ENCODE results near the gene UBASH3A.
A peak's percentile ranks its signal among the peaks of the same experiment; 100 is the strongest.

Gene UBASH3A, protein sequence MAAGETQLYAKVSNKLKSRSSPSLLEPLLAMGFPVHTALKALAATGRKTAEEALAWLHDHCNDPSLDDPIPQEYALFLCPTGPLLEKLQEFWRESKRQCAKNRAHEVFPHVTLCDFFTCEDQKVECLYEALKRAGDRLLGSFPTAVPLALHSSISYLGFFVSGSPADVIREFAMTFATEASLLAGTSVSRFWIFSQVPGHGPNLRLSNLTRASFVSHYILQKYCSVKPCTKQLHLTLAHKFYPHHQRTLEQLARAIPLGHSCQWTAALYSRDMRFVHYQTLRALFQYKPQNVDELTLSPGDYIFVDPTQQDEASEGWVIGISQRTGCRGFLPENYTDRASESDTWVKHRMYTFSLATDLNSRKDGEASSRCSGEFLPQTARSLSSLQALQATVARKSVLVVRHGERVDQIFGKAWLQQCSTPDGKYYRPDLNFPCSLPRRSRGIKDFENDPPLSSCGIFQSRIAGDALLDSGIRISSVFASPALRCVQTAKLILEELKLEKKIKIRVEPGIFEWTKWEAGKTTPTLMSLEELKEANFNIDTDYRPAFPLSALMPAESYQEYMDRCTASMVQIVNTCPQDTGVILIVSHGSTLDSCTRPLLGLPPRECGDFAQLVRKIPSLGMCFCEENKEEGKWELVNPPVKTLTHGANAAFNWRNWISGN

DNA sequence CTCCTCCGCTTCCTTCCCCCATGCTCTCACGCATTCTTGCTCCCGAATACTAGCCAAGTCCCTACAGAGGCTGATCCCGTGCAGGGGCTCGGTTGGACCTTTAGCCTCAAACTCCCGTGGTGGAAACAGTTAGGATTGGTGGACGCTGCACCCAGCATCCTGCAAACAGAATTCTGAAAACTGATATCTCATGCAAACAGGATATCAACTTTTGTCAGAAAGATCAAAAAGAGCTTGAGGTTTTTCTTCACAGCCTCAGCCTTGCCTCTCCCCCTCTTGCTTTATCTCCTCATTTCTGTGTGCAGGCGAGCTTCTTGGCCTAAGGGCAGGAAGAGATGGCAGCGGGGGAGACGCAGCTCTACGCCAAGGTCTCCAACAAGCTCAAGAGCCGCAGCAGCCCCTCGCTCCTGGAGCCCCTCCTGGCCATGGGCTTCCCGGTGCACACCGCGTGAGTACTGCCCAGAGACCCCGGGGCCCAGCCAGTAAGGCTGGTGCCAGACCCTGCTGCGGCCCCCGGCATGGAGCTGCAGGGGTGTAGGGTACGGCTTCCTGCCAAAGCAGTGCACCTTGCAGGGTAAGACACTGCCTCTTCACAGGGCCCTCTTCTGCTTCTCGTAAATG is at the start of gene UBASH3A:
TSS of gene UBASH3A (plus strand) at position 292 of the 621 bp plus-strand sequence. CDS start at position 336, 44 bp downstream.
- peak; percentile 51 for DNase-seq

DNA sequence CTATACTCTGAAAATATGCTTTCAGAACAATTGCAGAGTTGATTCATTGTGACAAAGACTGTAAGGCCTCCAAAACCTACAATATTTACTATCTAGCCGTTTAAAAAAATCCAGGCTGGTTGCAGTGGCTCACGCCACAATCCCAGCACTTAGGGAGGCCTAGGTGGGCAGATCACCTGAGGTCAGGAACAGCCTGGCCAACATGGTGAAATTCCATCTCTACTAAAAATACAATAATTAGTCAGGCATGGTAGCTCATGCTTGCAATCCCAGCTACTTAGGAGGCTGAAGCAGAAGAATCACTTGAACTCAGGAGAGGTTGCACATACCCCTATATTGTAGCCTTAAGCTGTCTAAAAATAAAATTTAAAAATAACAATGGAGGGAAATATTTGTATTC is 47.7 kb upstream of the UBASH3A start:
- no peak for DNase-seq

DNA sequence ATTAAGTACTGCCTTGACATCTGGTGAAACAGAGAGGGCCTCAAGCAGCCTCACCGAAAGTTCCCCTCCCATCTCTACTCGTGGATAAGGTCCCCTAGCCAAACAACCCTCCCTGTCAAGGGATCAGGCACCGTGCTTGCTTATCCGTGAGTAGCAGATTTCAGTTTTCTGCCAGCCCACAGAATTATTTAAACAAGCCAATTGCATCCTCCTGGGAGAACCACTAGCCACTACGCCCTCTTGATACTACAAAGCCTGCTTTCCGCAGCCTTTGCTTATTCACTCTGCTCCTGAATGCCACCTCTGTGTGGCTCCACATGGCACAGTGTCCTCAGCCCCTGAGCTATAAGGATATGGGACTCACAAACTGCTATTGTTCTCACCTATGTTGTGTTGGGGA is 47.1 kb upstream of the UBASH3A start:
- DNase-seq = no peak

DNA sequence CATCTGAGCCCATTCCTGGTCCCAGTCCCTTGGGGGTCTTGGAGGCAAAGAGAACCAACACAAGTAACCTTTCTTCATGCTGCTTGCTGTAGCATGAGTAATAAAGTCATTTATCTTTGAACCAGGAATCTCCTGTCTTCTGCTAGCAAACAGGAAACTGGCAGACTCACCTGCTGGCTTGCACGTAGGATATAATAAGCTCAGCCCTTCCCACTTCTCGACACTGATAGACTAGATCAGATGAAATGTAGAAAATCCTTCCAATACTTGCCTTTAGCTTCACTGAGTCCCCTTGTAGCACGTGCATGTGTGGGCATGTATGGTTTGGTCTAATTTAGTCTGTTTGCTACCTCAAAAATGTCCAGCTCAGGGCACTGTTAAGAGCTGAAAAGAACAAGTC is 46.4 kb upstream of the UBASH3A start:
- DNase-seq = no peak

DNA sequence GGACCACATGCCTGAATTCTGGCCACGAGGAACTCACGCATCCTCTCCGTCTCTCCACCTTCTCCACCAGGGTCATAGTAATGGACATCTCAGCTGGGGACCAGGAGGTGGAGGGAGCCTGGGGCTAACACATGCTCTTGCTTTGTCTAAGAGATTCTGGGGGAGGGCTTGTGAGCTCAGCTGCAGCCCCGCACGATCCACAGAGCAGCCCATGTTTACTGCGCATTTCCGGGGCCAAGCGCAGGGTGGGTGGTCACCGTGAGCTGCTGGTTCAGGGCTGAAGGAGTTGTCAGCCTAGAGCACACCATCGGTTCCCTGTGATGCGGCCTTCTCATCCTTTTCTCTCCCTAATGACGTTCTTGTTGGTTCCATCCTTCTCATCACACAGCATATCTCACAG is 45.4 kb upstream of the UBASH3A start:
- DNase-seq = no peak

DNA sequence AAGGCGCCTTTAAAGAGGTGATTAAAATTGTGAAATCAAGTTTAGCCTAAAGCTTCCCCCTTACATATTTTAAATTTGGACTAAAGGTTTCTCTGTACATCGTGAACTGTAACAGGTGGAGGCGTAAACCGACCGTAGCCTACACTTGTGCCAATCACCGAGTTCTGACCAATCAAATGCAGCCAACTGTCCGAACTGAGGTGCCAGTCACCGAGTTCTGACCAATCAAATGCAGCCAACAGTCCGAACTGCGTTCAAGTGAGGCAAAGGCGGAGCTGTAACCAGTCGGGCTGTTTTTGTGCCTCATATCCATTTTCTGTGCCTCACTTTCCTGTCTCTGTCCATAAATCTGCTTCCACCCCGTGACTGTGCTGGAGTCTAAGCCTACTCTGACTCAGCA is 44.8 kb upstream of the UBASH3A start:
- DNase-seq = no peak

DNA sequence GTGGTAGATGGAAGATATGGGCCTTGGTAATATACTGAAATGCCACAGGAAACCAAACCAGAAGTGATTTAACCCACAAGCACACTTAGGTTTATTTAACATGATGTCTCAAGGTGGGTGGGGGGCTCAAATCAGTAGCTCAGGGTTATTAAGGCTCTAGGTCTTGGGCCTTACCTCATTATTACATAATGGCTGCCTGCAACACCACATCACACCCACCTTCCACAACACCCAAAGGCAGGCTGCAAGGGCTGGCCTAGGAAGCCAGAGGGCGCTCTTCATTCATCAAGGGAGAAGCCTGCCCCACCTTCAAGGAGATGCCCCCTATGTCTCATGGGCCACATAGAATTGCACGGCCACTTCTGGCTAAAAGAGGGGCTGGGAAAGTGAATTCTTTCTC is 43.4 kb upstream of the UBASH3A start:
- DNase-seq = no peak

DNA sequence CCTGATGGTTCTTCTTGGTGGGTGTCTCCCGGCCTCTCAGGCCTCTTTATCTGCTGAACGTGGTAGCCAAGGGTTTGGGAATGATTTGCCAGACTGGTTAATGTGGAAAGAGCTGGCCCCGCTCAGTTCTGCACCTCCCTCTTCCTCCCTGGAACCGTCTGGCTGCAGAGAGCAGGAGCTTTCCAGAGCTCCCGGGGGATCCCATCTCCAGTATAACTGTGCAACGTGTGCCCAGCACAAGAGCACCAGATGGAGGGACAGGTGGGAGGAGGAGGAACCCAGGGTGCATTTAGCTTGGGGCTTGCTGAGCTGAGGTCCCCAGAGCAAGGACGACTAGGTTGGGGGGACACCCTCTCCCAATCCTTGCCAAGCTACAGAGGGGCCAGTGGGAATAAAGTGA is 42.4 kb upstream of the UBASH3A start:
- DNase-seq = no peak

DNA sequence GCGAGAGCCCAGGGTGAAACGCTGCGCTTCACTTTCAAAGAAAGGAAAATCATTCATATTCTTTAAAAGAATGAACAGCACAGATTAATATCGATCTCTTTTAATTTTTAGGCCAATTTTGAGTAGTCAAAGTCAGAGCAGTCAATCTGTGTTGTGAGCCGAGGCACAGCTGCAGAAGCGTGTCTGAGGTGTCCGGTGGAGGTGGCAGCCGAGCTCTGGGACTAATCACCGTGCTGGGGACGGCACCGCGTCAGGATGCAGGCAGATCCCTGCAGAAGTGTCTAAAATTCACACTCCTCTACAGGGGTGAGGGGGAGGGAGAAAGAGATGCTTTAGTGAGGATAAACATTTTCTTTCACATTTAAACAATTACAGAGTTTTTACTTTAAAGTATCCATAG is 41.5 kb upstream of the UBASH3A start:
- DNase-seq = no peak

DNA sequence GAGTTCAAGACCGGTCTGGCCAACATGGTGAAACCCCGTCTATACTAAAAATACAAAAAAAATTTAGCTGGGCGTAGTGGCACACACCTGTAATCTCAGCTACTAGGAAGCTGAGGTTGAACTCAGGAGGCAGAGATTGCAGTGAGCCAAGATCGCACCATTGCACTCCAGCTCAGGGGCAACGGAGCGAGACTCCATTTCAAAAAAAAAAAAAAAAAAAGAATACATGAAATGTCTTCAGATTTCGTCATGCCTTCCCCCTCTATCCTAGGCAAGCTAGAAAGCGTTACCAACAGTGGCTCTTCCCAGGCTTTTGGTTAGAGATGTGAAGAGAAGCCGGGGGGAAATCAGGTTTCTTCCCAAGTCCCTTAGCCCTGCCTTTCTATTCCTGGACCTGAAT is 41.0 kb upstream of the UBASH3A start:
- no peak for DNase-seq

DNA sequence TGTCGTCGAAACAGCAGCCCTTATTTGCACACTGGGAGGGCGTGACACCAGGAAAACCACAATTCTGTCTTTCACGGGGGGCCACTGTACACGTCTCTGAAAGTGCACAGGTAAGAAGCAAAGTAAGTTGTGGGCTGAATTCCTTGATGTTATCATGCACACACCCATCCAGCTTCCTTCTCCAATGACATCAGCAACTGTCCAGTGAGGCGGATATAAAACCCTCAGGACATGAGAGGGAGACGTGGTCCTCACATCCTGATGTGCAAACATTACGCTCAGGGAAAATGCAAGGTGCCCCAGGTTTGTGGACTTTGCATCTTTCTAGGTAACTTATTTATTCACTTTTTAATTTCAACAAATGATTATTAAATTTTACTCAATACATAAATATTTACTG is 40.4 kb upstream of the UBASH3A start:
- no peak for DNase-seq

DNA sequence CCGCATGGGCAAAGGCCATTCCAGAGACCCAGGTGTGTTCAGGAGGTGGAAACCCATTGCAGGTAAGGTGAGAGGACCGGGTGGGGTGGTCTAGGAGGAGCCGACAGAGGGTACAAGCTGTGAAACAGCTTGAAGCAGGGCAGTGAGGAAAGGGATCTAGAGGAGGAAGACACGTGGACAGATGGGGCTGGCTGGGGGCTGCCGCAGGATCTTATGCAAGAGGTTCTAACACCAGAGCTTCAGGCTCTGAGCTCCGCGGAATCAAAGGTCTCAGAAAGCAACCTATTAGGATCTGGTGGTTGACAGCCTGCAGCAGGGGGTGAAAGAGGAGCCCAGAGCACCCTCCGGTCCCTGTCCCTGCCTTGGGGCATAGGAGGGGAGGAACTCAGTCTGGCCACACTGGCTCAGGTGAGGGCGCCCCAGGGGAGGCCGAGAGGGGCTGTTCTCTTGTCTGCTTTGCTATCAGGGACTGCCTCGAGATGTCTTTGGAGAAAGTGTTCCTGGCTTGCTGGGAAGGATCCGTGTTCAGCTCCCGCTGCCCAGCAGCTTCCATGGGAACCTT is 39.3 kb upstream of the UBASH3A start:
- no peak for DNase-seq

DNA sequence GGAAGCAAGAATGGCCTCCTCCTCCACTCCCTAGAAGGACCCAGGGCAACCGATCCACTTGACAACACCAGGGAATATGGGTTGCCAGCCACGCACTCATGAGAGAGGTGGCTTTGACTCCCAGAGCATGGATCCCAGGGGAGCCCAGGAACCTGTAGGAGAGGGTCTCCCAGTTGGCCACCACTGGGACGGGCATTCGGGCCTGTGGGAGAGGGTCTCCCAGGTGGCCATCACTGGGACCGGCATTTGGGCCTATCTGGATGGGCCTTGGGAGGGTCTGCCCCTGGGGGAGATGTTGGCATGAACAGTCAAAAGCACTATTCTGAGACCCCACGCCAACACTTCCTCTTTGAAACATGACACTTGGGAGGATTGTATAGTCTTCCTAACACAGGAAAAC is 37.9 kb upstream of the UBASH3A start:
- DNase-seq = no peak

DNA sequence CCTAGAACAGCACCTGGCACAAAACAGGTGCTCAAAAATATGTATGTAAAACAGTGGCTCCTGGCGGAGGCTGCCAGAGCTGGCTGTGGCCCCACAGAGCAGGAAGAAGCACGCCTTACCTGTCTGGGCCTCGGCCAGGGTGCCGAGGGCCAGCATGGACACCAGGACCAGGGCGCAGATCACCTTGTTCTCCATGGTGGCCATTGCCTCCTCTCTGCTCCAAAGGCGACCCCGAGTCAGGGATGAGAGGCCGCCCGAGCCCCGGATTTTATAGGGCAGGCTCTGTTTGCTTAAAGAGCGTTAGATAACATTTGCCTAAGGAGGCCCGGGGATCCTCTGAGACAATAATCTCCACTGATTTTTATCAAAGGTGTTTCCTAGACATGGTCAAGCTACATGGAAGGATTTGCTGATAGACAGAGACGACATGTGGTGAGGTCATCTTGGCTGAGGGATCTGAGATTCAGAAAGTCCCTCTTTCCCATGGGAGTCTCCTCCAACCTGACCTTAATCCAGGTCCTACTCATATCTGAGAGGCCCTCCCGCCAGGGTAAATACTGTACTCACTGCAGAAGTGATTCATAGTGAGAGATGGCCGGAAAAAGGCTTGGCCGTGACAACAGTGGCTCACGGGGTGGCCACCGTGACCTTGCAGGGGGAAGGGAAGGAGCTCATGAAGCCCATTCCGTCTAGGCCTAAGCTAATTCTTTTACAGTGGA is 37.3 kb upstream of the UBASH3A start, which contains the start of gene TFF1:
TSS of gene TFF1 (minus strand) at position 244 of the 719 bp plus-strand sequence. CDS start at position 204, 40 bp downstream.
- no peak for DNase-seq

DNA sequence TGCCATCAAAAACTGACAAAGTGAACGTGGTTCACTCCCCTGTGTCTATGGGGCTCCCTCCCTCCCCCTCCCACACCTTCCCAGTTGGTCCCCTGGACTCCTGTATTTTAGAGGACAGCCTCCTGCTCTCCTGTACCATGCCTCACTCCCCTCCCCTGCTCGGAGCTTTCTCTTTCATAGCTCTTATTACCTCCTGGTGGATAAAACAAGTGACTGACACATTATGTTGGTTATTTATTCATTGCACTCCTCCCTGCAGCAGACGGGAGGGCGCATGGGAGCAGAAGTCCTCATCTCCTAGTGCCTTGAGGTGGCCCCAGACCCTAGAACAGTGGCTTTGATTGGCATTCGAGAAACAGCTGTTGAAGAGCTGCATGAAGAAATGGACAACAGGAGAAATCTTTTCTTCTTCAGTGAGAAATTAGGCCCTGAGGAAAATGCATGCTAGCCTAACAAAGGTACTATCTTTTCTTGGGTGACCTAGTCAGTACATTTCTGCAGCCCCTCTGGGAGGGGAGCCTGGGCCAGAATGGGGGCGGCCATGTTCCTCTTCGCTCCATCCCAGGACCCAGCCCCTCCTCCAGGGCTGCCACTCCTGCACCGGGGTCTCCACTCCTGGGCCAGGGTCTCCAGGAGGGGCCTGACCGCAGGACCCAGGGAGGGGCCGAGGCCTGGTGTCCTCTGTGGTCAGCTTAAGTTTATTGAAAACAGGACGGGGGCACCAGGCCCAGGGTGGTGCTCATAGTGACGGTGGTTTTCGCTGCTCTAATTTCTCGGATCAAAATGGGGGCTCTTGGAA is 36.1 kb upstream of the UBASH3A start:
- no peak for DNase-seq

DNA sequence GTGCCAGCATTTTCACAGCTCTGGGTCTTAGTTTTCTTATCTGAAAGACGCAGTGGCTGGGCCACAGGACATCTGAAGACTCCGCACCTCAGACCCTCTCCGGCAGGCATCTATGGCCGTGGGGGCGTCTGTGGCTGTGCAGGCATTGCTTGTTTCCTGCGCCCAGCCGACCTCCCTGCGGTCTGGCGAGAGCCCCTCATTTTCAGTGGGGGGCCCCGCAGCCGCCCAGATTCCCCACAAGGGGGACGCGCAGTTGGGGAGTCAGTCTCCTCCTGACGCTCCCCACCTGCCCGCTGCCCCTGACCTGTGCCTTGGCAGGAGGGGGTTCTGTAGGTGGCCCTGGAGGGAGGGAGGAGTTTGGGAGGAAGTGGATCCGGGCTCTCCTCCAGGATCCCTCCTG is 33.9 kb upstream of the UBASH3A start:
- DNase-seq = no peak

DNA sequence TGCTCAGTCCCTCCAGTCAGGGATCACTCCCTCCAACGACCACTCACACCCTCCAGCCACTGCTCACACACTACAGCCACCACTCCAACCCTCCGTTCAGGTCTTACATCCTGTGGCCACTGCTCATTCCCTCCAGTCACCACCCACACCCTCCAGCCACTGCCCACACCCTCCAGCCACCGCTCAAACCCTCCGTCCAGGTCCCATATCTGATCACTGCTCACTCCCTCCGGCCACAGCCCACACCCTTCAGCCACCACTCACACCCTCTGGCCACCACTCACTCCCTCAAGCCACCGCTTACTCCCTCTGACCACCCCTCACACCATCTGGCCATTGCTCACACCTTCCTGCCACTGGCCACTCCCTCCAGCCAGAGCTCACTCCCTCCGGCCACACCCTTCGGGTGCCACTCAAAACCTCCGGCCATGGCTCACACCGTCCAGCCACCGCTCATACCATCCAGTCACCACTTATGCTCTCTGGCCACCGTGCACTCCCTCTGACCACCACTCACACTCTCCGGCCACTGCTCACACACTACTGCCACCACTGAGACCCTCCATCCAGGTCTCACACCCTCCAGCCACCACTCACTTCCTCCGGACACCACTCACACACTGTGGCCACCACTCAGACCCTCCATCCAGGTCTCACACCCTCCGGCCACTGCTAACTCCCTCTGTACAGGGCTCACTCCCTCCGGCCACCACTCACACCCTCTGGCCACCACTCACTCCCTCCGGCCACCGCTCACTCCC is 32.6 kb upstream of the UBASH3A start:
- DNase-seq = no peak

DNA sequence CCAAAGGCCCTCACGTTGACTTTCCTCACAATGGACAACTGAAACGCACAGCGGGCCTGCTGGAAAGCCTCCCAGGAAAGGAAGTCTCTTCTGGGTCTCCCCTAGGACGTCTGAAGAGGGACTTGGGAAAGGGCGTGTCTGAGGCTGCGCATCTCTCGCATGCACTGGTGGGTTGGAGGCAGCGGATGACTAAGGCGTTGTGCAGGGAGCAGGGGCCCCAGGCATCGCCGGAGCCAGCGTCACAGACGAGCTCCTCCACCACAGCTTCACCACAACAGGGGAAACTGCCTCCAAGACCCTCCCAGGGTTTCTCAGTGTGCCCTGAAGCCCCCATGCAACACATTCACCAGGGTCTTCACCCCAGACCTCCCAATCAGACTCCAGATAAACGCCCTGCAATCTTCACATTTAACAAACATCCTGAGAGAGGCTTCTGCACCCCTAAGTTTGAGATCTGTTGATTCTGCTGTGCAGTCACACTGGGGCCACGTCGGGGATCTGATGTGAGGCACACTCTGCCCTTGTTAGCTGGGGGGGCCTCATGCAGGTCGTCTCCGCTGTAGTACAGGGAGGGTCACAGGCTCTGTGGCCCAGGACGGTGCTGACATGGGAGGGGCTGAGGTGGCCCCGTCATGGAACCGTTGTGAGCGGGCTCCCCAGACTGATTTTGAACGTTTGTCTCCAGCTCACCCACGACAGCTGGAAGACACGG is 30.4 kb upstream of the UBASH3A start:
- DNase-seq = peak; percentile 10

DNA sequence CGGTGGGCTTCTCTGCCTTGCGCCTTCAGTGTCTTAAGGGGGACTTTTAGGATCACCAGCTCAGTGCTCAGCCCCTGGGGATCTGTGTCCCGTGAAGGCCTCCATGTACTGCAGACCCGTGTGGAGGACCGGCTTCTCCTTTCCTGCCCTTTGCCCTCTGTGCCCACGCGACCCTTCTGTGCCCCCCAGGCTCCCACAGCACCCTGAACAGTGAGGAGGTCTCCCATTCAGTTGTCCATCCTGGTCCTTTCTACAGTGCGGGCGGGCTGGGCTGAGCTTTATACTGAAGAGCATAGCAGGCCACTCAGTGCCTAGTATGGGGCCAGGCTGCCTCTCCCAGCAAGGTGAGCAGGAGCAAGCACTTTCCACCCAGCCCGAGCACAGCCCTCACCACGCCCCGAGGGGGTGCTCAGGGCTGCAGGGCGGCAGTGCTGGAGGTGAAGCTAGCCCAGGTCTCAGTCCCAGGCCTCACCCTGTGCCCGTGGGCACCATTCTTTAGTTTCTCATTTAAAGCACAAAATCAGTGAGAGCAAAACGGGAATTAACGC is 29.7 kb upstream of the UBASH3A start:
- DNase-seq = no peak

DNA sequence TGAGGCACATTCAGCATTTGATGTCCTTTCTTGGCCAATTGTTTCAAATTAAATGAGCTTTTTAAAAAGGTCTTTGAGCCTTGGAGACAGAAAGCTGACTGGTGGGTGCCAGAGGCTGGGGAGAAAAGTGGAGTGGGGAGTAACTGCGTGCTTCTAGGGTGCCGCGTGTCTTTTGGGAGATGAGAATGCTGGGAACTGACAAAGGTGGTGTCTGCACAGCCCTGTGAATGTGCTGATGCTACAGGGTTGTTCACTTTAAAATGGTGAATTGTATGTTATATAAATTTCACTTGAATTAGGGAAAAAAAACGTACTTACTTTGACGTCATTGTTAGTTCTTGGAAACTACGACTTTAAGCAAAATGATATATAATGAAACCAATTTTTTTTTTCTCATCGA is 29.2 kb upstream of the UBASH3A start:
- no peak for DNase-seq

Data from CD4-positive, alpha-beta T cell treated with Interleukin-15 for 1 hour (primary cell).